SH-SY5Y (cell line): Measurements from ENCODE around the gene CACNG6.

Experiments
- GATA2 ChIP-seq: IDR thresholded peaks from 2 replicates; pipeline ENCODE4 v1.6.1; 2011; ENCODE audit warnings: mild to moderate bottlenecking, low read depth, low read length
- GATA3 ChIP-seq: IDR thresholded peaks from 2 replicates; pipeline ENCODE4 v1.6.1; 2011; ENCODE audit warnings: low read depth, mild to moderate bottlenecking, low read length, moderate library complexity

- TF ChIP-seq GATA3: no peak
- TF ChIP-seq GATA2: no peak
These were observed 2.5 kb upstream of the CACNG6 start for GRCh38 chr19:53988981-53989380.
